IMR-90 (cell line): ENCODE data around the gene NPY4R2. TPM values are rescaled to one million over a fixed set of nuclear protein-coding genes. Genes with fewer than 3 reads are reported as not detected.
A peak's percentile ranks its signal among the peaks of the same experiment; 100 is the strongest.
"Not testable (repeated sequence)": the region's sequence is repeated elsewhere in the genome, so short reads cannot be mapped to it uniquely, and the experiment has no call there.

Experiments used
- ATAC-seq: fragments of 200-7000 bp; cut with Tn5 transposase; 2 replicates; pipeline ENCODE4 v1.9.1; 2020; ENCODE audit warnings: low read depth, mild to moderate bottlenecking, moderate library complexity
- BruUV-seq: library from RNA; stranded (reverse); fragments of 400-500 nt; replicated peaks from 2 replicates; lab custom pipeline; 2021; lab: Mats Ljungman, UMichigan
- CTCF ChIA-PET: fragments of 300-600 bp; formaldehyde crosslinking; extraction: SDS; loops from one replicate; lab custom pipeline; 2021; ENCODE audit warnings: antibody characterized with exemption; lab: Yijun Ruan, JAX
- POLR2A ChIA-PET: fragments of 300-600 bp; sonication (Branson Sonifier 250); formaldehyde crosslinking; loops from one replicate; lab custom pipeline; 2022; ENCODE audit warnings: antibody characterized with exemption; ENCODE audit not compliant: unreplicated experiment; lab: Charles Lee
- DNase-seq: peaks from one replicate; pipeline ENCODE4 v3.0.0; 2013
- H2AFZ ChIP-seq: replicated peaks from 2 replicates; pipeline ENCODE3; 2013; ENCODE audit warnings: low read length, mild to moderate bottlenecking; ENCODE audit not compliant: poor library complexity
- H2AK5ac ChIP-seq: 2 replicates; pipeline ENCODE4 v1.6.1; 2013; ENCODE audit warnings: low read depth, low read length, inconsistent platforms
- H2AK9ac ChIP-seq: replicated peaks from 2 replicates; pipeline ENCODE3; 2013; ENCODE audit warnings: mild to moderate bottlenecking, low read depth, low read length, moderate library complexity; ENCODE audit not compliant: poor library complexity
- H2BK120ac ChIP-seq: 2 replicates; pipeline ENCODE4 v1.6.1; 2013; ENCODE audit warnings: low read depth, low read length, inconsistent platforms
- H2BK15ac ChIP-seq: 3 replicates; pipeline ENCODE4 v1.6.1; 2013; ENCODE audit warnings: low read depth, low read length, inconsistent platforms
- H2BK20ac ChIP-seq: 2 replicates; pipeline ENCODE4 v1.6.1; 2013; ENCODE audit warnings: low read depth, mild to moderate bottlenecking, inconsistent platforms, low read length, moderate library complexity
- H2BK5ac ChIP-seq: 2 replicates; pipeline ENCODE4 v1.6.1; 2013; ENCODE audit warnings: mild to moderate bottlenecking, low read depth, low read length, inconsistent platforms; ENCODE audit not compliant: poor library complexity, severe bottlenecking
- H3K14ac ChIP-seq: replicated peaks from 2 replicates; pipeline ENCODE4 v1.6.1; 2013; ENCODE audit warnings: low read depth, low read length, inconsistent platforms
- H3K18ac ChIP-seq: 2 replicates; pipeline ENCODE4 v1.6.1; 2013; ENCODE audit warnings: low read depth, low read length, control low read depth
- H3K23ac ChIP-seq: 2 replicates; pipeline ENCODE4 v1.6.1; 2013; ENCODE audit warnings: low read depth, low read length, inconsistent platforms
- H3K27ac ChIP-seq: 2 replicates; pipeline ENCODE4 v1.5.1; 2013; ENCODE audit warnings: mild to moderate bottlenecking, control low read depth, low read length; ENCODE audit not compliant: insufficient read depth
- H3K27me3 ChIP-seq: 2 replicates; pipeline ENCODE4 v1.6.1; 2013; ENCODE audit warnings: low read length; ENCODE audit not compliant: control insufficient read depth, insufficient read depth
- H3K36me3 ChIP-seq: 2 replicates; pipeline ENCODE4 v1.6.1; 2013; ENCODE audit warnings: low read length, mixed read lengths; ENCODE audit not compliant: control insufficient read depth, insufficient read depth
- H3K4ac ChIP-seq: 2 replicates; pipeline ENCODE4 v1.6.1; 2013; ENCODE audit warnings: low read depth, low read length, inconsistent platforms
- H3K4me1 ChIP-seq: 2 replicates; pipeline ENCODE4 v1.6.1; 2013; ENCODE audit warnings: low read length, mixed read lengths; ENCODE audit not compliant: control insufficient read depth, insufficient read depth
- H3K4me2 ChIP-seq: 2 replicates; pipeline ENCODE4 v1.6.1; 2013; ENCODE audit warnings: low read depth, mild to moderate bottlenecking, control low read depth, low read length, moderate library complexity
- H3K4me3 ChIP-seq: 2 replicates; pipeline ENCODE4 v1.5.1; 2013; ENCODE audit warnings: low read depth, mild to moderate bottlenecking, control low read depth, low read length, moderate library complexity; ENCODE audit not compliant: insufficient read depth
- H3K56ac ChIP-seq: 2 replicates; pipeline ENCODE4 v1.6.1; 2013; ENCODE audit warnings: low read length, inconsistent platforms; ENCODE audit not compliant: insufficient read depth; ENCODE audit errors: extremely low read depth
- H3K79me1 ChIP-seq, 2 experiments: 2 replicates each; pipeline ENCODE4 v1.6.1; 2013; ENCODE audit warnings: low read length in 2 of 2, inconsistent platforms in 1 of 2, low read depth in 1 of 2
- H3K9ac ChIP-seq: 2 replicates; pipeline ENCODE4 v1.6.1; 2013; ENCODE audit warnings: low read depth, low read length, control low read depth
- H3K9me1 ChIP-seq: 2 replicates; pipeline ENCODE4 v1.6.1; 2013; ENCODE audit warnings: low read length, inconsistent platforms; ENCODE audit not compliant: insufficient read depth
- H3K9me3 ChIP-seq: 2 replicates; pipeline ENCODE4 v1.6.1; 2013; ENCODE audit warnings: low read length; ENCODE audit not compliant: control insufficient read depth, insufficient read depth
- H4K20me1 ChIP-seq: 2 replicates; pipeline ENCODE4 v1.6.1; 2013; ENCODE audit warnings: low read length, inconsistent platforms; ENCODE audit not compliant: insufficient read depth
- H4K5ac ChIP-seq: 2 replicates; pipeline ENCODE4 v1.6.1; 2013; ENCODE audit warnings: mild to moderate bottlenecking, low read depth, low read length, control low read depth
- H4K8ac ChIP-seq, 2 experiments: 2 replicates each; pipeline ENCODE4 v1.6.1; 2013; ENCODE audit warnings: low read depth in 2 of 2, low read length in 2 of 2, control low read depth in 1 of 2, inconsistent platforms in 1 of 2
- H4K91ac ChIP-seq: 2 replicates; pipeline ENCODE4 v1.6.1; 2013; ENCODE audit warnings: low read depth, low read length, inconsistent platforms; ENCODE audit not compliant: insufficient read depth
- WGBS, 2 experiments: methylation state at CpG; one replicate each; pipeline versions ENCODE4 v1.1.5 to v1.1.7; 2013; ENCODE audit warnings: missing lambda C conversion rate in 2 of 2; ENCODE audit not compliant: insufficient read length in 1 of 2; ENCODE audit errors: extremely low coverage in 2 of 2; 5-methylcytosine and 5-hydroxymethylcytosine counted together
- dilution Hi-C: fragments of 300-500 bp; cut with HindIII; formaldehyde crosslinking; loops from one replicate; pipeline ENCODE4 v1.14.3; 2018; ENCODE audit warnings: low sequenced_read_pairs; ENCODE audit not compliant: unreplicated experiment
- in situ Hi-C: fragments of 300-500 bp; cut with MboI; formaldehyde crosslinking; loops from 3 replicates; pipeline ENCODE4 v1.14.3; 2019; ENCODE audit warnings: low sequenced_read_pairs, inconsistent platforms, mixed read lengths
- intact Hi-C: fragments of 100-400 bp; cut with micrococcal nuclease; formaldehyde crosslinking; loops from 2 replicates; pipeline ENCODE4 v1.10.0; 2022
- polyA plus RNA-seq, 3 experiments: library from polyadenylated mRNA; depleted of rRNA; stranded (reverse); fragments of >200 nt; gene quantifications; 2 replicates each; pipeline ENCODE4 v1.2.3, GENCODE V29; 2012; ENCODE audit warnings: low replicate concordance in 1 of 3
- total RNA-seq: library from RNA; depleted of rRNA; stranded (reverse); fragments of >200 nt; gene quantifications from 2 replicates; pipeline ENCODE4 v1.2.3, GENCODE V29; 2012

The NPY4R2 gene
- total and polyA plus RNA-seq, 2 of the 4 experiments (the other 2 are of a cell fraction) = 0.36 to 0.38 TPM

DNA sequence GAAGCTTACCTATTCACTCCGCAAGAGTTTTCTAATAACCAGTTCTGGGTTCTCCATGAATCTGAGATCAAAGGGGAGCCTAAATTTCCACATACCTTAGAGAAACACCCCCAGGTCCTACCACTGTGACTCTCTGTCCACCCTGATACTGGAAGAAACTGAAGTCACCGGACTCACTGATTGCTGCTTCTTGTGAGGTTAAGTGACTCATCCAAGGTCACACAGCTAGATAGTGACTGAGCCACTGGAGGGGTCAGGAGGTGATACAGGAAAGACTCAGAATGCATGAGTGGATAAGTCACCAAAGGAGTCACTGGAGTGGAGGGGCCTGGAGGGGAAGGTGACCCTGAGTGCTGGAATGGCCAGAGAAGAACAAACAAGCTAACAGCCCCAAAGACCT lies 9.8 kb downstream of the NPY4R2 start:
- POLR2A ChIA-PET, in situ Hi-C loops, intact Hi-C loops: not testable (repeated sequence)

GRCh38 chr10:47932824-47933223 lies 14.4 kb downstream of the NPY4R2 start:
- H3K27me3 ChIP-seq, H3K4me1 ChIP-seq, H2BK120ac ChIP-seq, POLR2A ChIA-PET, H3K9me3 ChIP-seq, H4K91ac ChIP-seq, H3K23ac ChIP-seq, H3K36me3 ChIP-seq, H3K4ac ChIP-seq, dilution Hi-C loops, DNase-seq, H3K27ac ChIP-seq, H2BK20ac ChIP-seq, H2AFZ ChIP-seq, H3K18ac ChIP-seq, H3K79me1 ChIP-seq, intact Hi-C loops, H2BK15ac ChIP-seq, H3K9me1 ChIP-seq, H4K5ac ChIP-seq, H2AK9ac ChIP-seq, in situ Hi-C loops, H4K20me1 ChIP-seq, H3K14ac ChIP-seq, H3K4me2 ChIP-seq, H2BK5ac ChIP-seq, H2AK5ac ChIP-seq, H3K4me3 ChIP-seq, CTCF ChIA-PET, BruUV-seq, H4K8ac ChIP-seq, ATAC-seq, H3K56ac ChIP-seq, H3K9ac ChIP-seq: not testable (repeated sequence)
- no CpG with 5 or more reads among the region's 1 CpG for WGBS, 2 experiments

More for the DNA sequence above, 9.8 kb downstream of the NPY4R2 start:
- H2AK9ac ChIP-seq, H2BK120ac ChIP-seq, H3K9ac ChIP-seq, DNase-seq, H2AK5ac ChIP-seq, H2BK20ac ChIP-seq, H2BK15ac ChIP-seq, H4K5ac ChIP-seq, H2BK5ac ChIP-seq, H4K8ac ChIP-seq, H3K9me3 ChIP-seq, H3K14ac ChIP-seq, H3K27ac ChIP-seq, H3K4me2 ChIP-seq, dilution Hi-C loops, CTCF ChIA-PET, H4K91ac ChIP-seq, H4K20me1 ChIP-seq, H3K18ac ChIP-seq, H3K79me1 ChIP-seq, H3K27me3 ChIP-seq, H2AFZ ChIP-seq, H3K4ac ChIP-seq, H3K4me3 ChIP-seq, H3K4me1 ChIP-seq, H3K36me3 ChIP-seq, H3K9me1 ChIP-seq, BruUV-seq, H3K56ac ChIP-seq, H3K23ac ChIP-seq: not testable (repeated sequence)
- no CpG with 5 or more reads among the region's 2 CpGs for WGBS, 2 experiments
- peak; percentile 48; the same call in 1 of the 2 replicates for ATAC-seq
